ENCODE data around the gene PANK4.
"Not testable (repeated sequence)": the region's sequence is repeated elsewhere in the genome, so short reads cannot be mapped to it uniquely, and the experiment has no call there.

Gene PANK4

GRCh38 chr1:2558420-2558819, 32.0 kb upstream of the PANK4 start:
- FAIRE-seq: no peak

- no peak for FAIRE-seq
Observed at GRCh38 chr1:2557482-2558400, 31.3 kb upstream of the PANK4 start.

DNA sequence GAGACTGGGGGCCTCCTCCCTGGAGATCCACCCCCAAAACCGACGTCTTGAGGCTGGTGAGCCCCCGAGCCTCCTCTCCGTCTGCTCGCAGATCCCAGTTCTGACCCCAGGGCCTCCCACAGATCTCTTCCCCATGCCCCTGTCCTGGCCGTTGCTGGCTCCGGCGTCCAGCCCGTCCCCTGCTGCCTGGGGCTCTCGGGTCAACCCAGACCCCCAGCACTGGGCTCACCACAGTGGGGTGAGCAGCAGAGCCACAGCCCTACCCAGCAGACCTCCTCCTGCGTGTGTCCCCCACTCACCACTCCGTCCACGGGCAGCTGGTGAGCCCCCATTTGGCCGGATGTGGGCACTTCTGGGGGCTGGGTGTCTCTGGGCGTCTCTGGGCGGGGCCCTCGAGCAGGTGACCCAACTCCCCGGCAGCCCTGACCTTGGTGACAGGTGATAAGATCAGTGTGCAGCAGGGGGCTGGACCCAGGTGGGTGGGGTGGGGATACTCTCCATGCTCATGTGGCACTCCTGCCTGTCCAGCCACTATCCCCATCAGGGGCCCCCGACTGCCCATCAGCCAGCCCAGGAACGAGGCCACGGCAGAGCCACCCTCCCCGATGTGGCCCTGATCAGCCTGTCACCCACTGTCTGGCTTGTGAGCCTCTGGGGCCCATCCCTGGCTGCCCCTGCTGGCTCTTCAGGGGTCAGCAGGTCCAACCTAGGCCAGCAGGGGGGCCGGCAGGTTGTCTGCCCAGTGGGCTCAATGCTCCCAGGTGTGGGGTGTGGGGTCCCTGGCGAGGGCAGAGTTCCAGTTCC, 30.5 kb upstream of the PANK4 start:
- FAIRE-seq: no peak

GRCh38 chr1:2556277-2556677, 29.9 kb upstream of the PANK4 start, which contains the start of gene TNFRSF14:
TNFRSF14 (plus strand) TSS chr1:2556371; CDS start chr1:2556665, 294 bp downstream.
- no peak for FAIRE-seq

DNA sequence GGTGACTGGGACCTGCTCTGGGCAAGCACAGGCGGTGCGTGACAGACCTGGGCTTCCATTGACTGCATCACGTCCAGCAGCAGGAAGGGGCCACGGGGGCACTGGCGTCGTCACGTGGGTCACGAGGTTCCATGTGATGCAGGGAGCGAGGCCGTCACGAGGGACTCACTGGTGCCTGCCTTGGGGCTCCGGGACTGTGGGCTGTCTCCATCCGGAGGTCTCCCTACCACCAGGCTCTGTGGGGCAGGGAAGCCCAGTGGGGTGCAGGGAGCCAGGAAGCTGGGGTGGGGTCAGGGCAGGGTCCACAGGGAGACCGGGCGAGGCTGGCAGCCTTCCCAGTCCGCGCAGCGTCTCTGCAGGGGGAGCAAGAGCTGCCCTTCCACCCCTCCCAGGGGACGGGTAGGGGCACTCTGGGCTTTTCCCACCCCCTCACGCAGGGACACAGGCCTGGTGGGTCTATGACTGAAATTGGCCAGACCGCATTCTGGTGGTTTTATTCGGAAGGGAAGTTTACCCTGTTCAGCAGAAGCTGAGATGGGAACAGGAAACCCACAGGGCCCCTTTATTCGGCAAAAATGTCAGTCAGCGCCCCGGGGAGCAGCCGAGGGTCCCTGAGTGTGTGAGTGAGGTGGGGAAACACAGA, 29.4 kb upstream of the PANK4 start:
- no peak for FAIRE-seq

DNA sequence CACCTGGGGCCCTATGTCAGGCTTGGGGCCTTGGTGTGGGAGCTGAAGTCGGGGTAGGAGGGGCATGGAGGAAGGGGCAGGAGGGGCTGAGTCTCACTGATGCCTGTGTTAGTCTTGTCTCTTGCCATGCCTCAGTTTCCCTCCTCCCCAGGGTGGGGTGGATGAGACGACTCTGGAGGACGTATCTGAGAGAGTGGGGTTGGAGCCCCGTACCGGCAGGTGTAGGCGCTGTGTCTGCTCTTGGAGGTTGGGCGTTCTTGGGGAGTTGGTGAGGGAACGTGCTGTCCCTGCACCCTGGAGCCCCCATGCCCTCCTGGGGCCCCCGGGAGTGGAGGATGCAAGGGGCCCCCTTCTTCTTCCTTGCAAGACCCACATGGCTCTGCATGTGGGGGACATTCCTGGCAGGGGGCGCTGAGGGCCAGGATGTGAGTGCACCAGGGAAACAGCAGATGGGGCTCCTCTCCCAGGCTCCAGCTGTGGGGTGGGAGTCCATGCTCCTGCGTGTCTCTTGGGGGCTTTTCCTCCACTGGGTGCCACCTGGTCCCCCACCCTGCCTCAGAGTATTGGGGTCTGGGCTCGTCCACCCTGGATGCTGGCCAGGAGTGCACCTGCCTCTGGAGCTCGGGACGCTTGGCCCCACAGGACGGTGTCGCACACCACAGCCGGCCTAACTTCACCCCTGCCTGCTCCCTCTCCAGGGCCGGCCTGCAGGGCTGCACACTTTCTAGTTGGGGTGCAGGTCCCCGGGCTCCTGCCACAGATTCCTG, 28.4 kb upstream of the PANK4 start:
- FAIRE-seq: no peak

- FAIRE-seq: no peak
Observed at GRCh38 chr1:2553871-2554620, 27.6 kb upstream of the PANK4 start.

DNA sequence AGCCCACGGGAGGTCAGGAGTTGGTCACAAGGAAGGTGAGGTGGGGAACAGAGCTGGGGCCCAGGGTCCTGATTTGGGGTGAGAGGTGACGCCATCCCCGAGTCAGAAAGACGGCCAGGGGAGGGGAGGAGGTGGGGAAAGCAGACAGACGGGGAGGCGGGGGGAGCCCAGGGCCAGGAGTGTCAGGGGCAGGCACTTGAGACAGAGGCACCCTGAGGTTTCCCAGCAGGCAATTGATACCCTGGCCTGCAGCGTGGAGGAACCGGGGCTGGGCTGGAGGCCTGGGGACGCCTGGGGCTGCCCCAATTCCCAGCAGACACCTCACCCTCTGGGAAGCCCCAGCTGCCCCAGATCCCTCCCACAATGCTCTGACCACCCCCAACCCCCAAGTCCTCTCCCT, 26.7 kb upstream of the PANK4 start:
- not testable (repeated sequence) for FAIRE-seq

DNA sequence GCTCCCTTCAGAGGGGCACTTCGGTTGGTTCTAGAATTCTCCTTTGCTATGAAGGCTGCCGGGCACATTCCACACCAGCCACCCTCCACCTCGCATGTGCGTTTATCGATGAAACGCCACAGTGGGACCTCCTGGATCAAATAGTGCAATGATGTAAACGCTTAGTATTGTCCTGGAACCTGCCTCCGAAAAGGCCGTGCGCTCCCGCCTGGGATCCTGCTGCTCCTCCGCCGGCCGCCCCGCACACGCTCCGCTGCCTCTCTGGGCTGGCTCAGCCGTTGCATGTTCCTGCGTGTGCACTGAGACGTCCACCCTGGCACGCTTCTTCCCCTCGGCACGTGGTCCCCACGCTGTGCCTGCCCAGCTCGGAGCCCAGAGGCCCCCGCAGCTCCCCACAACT, 25.8 kb upstream of the PANK4 start:
- no peak for FAIRE-seq

- FAIRE-seq: not testable (repeated sequence)
Observed at GRCh38 chr1:2551544-2551943, 25.1 kb upstream of the PANK4 start.

DNA sequence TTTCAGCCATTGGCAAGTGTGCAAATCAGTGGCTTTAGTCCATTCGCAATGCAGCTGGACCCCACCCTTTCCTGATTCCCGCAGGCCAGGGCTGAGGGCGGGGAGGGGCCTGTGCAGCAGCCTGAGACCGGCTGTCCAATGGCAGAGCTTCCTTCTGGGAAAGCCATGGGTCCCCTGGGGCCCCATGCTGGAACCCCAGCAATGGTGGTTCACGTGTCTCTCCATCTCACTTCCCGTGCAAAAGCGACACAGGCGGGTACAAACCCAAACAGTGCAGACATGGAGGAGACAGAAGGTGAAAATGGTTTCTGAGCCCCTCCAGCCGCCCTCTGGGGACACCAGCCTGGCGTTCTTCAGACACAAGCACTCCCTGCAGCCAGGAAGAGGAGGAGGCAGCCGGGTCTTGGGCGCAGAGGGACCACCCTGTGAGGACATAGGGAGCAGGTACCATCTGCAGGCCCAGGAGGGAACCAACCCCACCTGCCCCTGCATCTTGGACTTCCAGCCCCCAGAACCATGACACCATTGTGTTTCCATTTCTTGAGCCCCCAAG, 24.0 kb upstream of the PANK4 start:
- FAIRE-seq: not testable (repeated sequence)

DNA sequence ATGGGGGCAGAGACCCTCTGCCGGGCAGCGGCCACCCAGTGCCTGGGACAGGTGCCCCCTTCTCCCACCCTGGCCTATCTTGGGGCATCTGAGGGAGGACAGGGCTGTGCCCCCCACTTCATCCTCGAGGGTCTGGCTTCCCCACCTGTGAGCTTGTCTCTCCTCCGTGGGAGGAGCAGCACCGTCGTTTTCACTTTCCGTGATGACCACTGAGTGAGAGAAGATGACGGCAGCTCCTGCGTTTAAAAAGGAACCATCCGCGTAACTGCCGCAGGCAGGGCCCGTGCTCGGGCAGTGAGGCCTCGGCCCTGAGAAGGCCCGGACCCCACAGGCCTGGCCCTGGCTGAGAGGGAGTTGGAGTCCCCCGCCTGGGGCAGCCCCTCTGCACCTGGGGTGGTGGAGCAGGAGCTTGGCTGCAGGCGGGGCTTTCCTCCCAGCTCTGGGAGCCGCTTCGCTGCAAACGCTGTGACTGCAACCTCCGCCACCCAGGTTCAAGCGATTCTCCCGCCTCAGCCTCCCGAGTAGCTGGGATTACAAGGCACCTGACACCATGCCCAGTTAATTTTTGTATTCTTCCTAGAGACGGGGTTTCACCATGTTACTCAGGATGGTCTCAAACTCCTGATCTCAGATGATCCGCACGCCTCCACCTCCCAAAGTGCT, 23.1 kb upstream of the PANK4 start:
- not testable (repeated sequence) for FAIRE-seq

DNA sequence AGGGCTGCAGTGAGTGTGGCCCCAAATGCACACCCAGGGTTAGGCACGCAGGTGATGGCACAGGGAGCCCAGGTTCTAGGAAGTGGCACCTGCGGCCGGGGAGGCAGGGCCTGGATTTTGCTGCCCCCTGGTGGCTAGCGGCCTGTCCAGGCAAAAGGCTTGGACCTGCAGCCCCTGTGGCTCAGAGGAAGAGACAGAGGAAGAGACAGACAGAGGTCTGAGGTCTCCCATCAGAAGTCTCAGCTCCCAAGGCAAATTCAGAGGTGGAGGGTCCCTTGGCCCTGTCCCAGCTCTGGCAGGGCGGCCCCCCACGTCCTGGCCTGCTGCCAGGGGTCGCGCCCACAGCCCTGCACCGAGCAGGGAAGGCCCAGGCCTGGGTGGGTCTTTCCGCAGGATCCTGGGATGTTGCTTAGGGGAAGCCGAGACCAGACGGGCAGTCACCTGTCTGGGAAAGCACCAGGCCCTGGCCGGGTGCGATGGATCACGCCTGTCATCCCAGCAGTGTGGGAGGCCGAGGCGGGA, 21.7 kb upstream of the PANK4 start:
- no peak for FAIRE-seq

DNA sequence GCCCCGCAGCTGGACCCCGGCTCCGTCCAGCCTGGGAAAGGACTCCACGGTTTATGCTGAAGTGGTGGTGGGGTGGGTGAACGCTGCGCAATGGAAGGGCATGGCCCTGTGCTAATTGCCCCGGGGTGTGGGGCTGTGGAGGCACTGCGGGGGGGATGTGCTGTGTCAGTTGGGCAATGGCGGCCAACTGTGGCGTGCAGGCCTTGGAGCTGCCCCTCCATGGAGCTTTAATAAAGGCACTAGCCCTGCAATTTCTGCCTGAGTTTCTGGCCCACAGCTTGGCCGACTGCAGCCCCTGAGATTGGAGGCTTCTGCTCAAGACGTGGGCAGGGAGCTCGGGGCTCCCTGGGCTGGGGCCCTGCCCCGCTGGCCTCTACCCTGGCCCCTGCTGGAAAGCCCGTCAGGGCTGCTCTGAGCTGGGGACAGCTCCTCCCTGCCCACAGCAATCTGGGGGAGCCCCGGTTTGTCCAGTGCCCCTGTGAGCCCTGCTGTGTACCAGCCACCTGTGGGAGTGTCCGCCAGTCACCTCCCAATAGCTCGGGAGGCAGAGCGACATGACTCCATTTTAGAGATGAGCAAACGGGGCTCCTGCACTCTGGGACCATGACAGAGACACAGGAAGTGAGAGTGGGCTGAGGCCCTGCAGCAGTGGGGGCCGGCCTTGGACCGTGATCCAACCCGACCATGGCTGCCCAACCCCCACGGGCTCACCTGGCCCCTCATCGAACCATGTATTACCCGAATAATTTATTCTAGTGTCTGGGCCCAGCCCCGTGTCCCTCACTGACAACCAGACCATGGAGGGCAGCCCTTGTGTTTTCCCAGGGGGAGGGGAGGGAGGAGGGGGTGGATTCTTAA, 21.0 kb upstream of the PANK4 start:
- no peak for FAIRE-seq

- no peak for FAIRE-seq
Observed at GRCh38 chr1:2546515-2547209, 20.3 kb upstream of the PANK4 start.

DNA sequence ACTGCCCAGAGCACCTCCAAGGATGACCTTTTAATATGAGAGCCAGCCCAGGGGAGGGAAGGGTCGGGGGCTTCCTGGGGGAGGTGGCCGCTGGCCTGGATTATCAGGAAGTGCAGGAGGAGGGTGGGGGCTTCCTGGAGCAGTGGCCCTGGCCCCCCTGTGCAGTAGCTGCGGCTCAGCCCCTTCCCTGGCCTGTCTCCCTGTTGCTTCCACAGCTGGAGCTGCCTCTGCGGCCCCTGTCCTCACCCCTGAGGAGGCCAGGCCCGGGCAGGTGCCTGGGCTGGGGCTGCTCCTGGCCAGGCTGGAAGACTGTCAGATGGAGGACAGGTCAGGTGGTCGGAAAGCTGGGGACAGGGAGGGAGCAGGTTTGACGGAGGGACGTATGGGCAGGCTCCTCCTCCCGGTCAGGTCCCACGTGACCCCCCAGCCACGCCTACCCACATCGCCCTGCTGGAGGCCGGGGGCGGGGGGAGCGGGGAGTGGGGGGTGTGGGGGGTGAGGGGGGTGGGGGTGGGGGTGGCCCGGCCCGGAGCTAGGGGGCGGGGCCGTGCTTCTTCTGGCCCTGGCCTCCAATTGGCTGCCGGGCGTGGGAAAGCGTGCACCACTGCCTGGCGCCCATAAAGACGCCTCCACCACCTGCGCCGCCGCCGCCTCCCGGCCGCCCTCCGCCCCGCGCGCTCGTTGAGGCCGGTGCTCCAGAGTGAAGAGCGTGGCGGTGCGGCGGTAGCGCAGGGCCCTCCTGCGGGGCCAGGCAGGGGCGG, 19.5 kb upstream of the PANK4 start:
- FAIRE-seq: no peak

DNA sequence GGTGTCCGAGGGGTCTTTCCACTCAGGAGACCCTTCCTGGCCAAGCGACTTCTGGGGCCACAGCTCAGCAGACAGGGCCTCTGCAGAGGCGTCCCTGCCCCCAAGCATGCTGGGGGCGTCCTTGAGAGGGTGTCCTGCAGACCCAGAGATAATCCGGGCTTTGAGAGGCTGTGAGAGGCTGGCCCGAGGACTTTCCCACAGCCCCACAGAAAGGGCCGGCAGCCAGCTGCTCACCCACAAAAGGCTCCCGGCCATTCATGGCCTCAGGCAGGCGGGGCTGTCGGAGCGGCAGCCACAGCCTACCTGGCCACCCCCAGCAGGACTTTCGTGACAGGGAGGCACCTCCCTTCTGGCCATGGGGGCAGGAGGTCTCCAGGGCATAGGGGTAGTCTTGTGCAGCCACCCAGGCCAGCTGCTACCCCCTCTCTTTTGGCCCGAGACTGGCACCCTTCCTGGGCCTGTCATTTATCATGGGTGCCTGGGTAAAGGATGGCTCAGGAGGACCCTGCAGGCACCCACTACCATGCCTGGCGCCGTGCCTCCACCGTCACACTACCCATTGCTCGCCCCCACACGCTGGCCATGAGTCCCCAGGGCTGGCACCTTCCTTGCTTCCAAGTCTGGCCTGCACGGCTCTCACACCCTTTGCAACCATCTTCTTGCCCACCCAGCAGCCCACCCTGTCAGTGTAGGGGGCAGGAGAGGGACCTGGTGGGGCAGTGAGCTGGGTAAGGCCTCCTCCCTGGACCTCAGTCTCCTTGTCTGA, 18.7 kb upstream of the PANK4 start:
- no peak for FAIRE-seq

Data from TTC549 (cell line).